ENCODE results near the gene PRAME. TPM values are rescaled to one million over a fixed set of nuclear protein-coding genes. Genes with fewer than 3 reads are reported as not detected.
"Not testable (repeated sequence)": the region's sequence is repeated elsewhere in the genome, so short reads cannot be mapped to it uniquely, and the experiment has no call there.

The PRAME gene
- total RNA-seq, 1 experiment from 2014 or later, result 11.7 TPM

DNA sequence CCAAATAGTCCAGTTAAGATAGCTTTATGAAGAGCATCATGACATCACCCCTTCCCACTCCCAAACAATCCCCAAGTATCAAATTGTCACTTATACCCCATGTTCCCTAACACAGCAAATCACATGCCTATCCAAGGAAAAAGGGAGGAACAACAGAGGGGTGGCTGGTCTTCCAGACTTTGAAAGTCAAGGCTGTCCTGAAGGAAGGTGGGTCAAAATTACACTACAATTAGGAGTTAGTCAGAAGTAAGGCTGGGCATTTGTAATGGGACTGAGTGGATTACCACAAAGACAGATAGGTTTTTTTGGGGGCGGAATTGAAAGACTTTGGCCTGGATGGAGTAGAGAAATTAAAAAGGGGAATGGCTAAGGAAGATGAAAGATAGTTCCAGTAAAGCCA is 5.9 kb downstream of the PRAME start:
- DNase-seq (ENCODE audit: extremely low read depth, low read depth), result no peak

DNA sequence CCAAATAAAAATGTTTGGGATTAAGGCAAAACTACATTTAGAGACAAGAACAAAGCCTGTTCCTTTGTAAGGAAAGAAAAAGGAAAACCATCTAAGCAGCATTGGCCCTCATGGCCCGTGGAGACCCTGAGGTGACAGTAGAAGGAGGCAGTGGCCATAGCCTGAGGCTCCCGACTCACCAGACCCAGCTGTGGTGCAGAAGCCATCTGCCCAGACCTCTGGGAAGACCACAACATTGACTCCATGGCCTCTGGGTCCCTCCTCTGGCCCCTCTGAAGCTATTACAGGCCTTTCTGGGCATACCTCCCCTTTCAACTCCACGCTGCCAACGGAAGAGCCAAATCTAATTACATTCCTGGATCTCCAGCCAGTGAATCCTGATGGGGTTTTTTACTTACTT is 6.4 kb downstream of the PRAME start:
- no peak for DNase-seq (ENCODE audit: extremely low read depth, low read depth)

- no peak for DNase-seq (ENCODE audit: extremely low read depth, low read depth)
These were observed 8.2 kb downstream of the PRAME start for GRCh38 chr22:22550789-22551434.

DNA sequence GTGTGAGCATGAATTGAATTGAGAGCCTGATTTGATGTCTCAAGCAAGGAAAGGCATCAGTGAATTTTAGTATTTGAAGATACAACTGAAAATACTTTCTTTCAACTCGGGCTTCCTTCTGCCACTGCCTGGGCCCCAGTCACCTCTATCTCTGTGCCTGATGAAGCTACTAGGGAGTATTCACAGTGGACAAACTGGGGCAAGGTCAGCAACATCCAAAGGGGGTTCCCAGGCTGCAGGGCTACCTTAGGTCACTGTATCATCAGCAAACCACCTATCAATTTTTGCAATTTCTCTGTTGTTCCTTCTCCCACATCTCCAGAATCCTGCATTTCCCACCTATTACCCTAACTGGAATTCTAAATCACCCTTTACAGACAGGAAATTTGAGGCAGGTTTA is 10.2 kb downstream of the PRAME start:
- DNase-seq (ENCODE audit: extremely low read depth, low read depth), result no peak

DNA sequence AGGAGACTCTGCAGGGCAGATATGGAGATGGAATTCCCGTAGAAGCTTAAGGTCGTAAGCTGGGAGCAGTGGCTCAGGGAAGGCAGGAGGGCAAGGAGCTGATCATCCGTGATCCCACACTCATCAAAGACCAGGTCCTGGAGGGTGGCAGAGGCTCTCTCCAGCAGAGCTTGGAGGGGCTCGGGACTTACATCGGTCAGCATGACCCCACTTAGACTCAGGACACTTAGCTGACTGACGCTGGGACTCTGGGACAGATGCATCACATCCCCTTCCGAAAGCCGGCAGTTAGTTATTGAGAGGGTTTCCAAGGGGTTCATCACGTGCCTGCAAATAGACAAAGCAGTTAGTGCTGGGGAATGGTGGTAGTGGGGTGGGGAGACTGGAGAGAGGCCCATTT is 10.7 kb downstream of the PRAME start:
- DNase-seq (ENCODE audit: extremely low read depth, low read depth), result no peak

DNA sequence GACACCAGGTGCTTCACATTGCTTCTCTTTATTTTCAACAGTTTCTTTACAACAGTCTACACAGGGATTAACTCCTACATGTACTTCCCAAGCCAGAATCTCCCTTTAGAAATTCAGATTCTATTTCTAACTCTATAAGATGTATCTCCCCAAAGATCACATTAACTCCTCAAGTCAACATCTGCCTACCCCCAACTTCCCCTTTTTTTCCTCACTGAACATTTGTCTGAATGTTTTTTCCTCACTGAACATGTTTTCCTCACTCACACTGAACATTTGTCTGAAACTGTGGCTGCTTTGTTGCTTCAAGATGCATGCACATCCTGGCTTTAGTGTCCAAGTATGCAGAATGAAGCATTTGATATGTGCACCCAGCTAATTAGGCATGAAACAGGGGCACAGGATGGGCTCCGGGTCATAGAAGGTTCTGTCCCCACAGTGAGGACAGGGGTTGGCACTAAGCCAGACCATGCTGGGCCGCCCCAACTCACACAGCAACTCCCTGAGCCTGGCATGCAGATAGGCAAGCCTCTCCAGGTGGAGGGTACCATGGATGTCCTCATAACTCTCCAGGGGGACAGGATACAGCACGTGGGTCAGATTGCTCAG is 11.3 kb downstream of the PRAME start:
- DNase-seq (ENCODE audit: extremely low read depth, low read depth), result no peak

GRCh38 chr22:22547226-22547625 is 11.8 kb downstream of the PRAME start:
- no peak for DNase-seq (ENCODE audit: extremely low read depth, low read depth)

- DNase-seq (ENCODE audit: extremely low read depth, low read depth), result no peak
These were observed 12.6 kb downstream of the PRAME start for GRCh38 chr22:22546490-22546889.

DNA sequence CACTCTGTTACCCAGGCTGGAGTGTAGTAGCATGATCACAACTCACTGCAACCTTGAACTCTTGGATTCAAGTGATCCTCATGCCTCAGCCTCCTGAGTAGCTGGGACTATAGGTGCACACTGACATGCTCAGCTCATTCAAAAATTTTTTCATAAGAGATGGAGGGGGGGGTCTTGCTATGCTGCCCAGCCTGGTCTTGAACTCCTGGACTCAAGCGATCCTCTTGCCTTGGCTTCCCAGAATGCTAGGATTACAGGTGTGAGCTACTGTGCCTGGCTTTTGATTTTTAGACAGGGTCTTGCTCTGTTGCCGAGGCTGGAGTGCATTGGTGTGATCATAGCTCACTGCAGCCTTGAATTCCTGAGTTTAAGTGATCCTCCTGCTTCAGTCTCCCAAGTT is 14.0 kb downstream of the PRAME start:
- DNase-seq (ENCODE audit: extremely low read depth, low read depth), result no peak

DNA sequence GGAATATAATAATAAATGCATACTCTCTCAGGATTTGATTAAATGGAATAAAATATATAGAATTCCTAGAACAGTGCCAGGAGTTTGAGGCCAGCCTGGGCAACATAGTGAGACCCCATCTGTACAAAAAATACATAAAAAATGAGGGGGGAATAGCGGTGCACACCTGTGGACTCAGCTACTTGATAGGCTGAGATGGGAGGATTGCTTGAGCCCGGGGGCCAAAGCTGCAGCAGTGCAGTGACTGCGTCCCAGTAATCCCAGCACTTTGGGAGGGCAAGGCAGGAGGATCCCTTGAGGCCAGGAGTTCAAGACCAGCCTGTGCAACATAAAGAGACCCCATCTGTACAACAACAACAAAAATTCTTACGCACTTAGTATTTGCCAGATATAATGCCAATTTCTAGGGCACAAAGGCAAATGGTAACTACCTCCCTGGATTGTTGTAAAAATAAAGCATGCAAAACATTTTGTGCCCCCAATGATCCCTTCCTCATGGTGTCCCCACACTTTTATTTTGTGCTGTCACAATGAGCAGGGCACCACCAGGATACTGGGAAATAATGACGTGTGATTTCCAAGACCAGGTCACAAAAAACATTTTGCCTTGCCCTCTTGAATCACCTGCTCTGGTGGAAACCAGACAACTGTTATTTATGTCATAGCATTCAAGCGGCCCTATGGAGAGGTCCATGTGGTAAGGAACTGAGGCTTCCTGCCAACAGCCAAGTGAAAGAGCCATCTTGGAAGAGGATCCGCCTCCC is 20.7 kb downstream of the PRAME start:
- DNase-seq (ENCODE audit: extremely low read depth, low read depth), result no peak

DNA sequence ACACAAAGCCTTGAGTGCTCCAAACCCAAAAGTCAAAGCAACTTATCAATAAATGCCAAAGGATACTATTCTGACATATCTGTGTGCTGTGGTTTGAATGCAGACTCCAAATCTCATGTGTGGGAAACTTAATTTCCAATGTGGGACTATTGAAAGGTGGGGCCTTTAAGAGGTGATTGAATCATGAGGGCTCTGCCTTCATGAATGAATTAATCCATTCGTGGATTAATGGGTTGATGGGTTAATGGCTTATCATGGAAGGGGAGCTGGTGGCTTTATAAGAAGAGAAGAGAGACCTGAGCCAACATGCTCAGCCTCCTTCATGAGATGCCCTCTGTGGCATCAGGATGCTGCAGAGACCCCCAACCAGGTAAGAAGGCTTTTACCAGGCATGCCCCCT is 22.1 kb downstream of the PRAME start:
- no peak for DNase-seq (ENCODE audit: extremely low read depth, low read depth)

GRCh38 chr22:22536515-22536914 is 22.6 kb downstream of the PRAME start:
- no peak for DNase-seq (ENCODE audit: extremely low read depth, low read depth)

DNA sequence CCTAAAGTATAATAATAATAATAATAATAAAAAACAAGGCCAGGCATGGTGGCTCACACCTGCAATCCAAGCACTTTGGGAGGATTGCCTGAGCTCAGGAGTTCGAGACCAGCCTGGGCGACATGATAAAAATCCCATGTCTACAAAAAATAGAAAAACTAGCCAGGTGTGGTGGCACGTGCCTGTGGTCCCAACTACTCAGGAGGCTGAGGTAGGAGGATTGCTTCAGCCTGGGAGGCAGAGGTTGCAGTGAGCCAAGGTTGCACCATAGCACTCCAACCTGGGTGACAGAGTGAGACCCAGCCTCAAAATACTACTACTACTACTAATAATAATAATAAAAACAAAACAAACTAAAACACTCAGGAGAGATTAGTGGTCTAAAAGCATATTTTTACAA is 23.4 kb downstream of the PRAME start:
- DNase-seq (ENCODE audit: extremely low read depth, low read depth), result no peak

DNA sequence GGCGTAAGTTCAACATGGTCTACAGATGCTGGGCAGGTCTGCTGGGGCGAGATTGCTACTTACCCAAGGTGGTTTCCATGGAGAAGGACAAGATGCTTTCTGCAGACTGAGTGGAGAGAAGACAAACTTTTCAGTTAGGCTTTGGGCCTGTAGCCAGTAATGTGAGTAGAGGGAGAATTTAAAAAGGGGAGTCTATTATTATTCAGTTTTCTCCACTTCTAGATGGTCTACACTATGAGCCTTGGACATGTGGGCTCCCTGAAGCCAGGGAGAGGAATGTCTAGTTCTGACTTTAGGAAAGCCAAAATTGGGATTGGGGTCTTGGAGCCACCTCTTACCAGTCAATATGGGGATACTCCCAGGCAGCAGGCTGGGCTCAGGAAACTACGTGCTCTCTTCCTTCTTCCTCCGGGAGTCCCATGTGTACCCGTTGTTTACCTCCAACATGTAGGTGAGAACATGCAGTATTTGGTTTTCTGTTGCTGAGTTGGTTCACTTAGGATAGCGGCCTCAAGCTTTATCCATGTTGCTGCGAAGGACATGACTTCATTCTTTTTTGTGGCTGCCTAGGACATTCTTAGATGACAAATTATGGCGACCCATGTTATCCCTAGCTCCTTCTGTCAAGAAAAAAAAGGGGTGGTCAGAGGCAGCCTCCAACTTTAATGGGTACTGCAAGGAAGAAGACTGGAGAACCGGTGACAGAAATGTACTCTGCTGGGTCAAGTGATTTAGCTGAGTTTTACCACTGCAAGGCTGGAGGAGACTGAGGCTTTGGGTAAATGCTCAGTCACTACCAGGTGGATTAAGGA is 24.3 kb downstream of the PRAME start:
- DNase-seq (ENCODE audit: extremely low read depth, low read depth), result no peak

- no peak for DNase-seq (ENCODE audit: extremely low read depth, low read depth)
These were observed 25.2 kb downstream of the PRAME start for GRCh38 chr22:22533863-22534262.

GRCh38 chr22:22533417-22533816 is 25.6 kb downstream of the PRAME start:
- no peak for DNase-seq (ENCODE audit: extremely low read depth, low read depth)

DNA sequence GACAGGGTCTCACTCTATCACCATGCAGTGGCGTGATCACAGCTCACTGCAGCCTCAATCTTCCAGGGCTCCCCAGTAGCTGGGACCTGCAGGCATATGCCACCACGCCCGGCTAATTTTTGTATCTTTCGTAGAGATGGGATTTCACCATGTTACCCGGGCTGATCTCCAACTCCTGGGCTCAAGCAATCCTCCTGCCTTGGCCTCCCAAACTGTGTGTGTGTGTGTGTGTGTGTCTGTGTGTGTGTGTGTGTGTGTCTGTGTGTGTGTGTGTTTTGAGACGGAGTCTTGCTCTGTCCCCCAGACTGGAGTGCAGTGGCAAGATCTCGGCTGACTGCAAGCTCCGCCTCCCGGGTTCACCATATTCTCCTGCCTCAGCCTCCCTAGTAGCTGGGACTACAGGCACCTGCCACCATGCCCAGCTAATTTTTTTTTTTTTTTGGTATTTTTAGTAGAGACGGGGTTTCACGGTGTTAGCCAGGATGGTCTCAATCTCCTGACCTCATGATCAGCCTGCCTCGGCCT is 26.5 kb downstream of the PRAME start:
- not testable (repeated sequence) for DNase-seq (ENCODE audit: extremely low read depth, low read depth)

DNA sequence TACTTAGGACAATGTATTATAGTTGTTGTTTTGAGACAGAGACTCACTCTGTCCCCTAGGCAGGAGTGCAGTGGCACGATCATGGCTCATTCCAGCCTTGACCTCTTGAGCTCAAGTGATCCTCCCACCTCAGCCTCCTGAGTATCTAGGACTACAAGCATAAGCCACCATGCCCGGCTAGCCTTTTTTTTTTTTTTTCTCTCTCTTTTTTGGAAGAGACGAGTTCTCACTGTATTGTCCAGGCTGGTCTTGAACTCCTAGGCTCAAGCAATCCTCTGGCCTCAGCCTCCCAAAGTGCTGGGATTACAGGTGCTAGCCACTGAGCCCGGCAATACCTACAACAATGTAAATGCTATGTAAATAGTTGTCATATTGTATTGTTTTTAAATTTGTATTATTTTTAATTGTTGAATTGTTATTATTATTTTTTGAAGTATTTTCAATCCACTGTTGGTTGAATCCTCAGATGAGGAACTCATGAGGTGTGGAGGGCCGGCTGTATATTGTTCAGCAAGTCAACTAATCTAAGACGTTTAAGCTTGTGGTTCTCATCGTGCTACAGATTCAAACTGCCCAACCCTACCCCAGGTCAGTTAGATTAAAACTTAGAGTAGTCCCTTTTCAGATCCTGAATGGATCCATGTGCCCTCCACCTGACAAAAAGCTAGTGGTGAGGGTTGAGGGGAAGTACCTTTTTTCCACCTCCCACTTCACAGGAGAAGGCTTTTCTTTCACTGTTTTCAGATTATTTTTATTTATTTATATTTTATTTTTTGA is 27.1 kb downstream of the PRAME start:
- DNase-seq (ENCODE audit: extremely low read depth, low read depth), result no peak

DNA sequence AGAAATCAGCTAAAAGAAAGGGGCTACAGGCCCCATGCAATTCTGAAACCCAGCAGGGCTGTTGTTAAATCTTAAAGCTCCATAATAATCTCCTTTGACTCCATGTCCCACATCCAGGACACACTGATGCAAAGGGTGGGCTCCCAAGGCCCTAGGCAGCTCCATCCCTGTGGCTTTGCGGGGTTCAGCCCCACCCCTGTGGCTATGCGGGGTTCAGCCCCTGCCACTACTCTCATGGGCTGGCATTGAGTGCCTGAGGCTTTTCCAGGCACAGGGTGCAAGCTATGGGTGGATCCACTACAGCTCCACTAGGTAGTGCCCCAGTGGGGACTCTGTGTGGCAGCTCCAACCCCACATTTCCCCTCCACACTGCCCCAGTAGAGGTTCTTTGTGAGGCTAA is 30.3 kb downstream of the PRAME start:
- DNase-seq (ENCODE audit: extremely low read depth, low read depth), result no peak

DNA sequence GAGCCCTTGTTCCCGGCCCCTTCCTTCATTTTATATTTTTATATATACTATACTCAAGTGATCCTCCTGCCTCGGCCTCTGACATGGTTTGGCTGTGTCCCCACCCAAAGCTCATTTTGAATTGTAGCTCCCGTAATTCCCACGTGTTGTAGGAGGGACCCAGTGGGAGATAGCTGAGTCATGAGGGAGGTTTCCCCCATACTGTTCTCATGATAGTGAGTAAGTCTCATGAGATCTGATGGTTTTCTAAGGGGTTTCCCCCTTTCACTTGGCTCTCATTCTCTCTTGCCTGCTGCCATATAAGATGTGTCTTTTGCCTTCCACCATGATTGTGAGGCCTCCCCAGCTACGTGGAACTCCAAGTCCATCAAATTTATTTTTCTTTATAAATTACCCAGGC is 31.8 kb downstream of the PRAME start:
- no peak for DNase-seq (ENCODE audit: extremely low read depth, low read depth)
